ENCODE measurements around the gene RRP36. TPM values are rescaled to one million over a fixed set of nuclear protein-coding genes. Genes with fewer than 3 reads are reported as not detected.

RRP36 gene
- total RNA-seq, 4 donors from 2014 or later = 32.2 to 200 (median 40.5) TPM

GRCh38 chr6:43047998-43048397, 26.6 kb downstream of the RRP36 start:
- no peaks in the 10 kb centered on the region for H3K9me3 ChIP-seq
- H3K27ac ChIP-seq = no peak overlapping the region
- no peaks in the 10 kb centered on the region for H3K27me3 ChIP-seq
- intact Hi-C loops (cut with DNase I; ENCODE audit: low total_unique reads) (no loop called here), in situ Hi-C loops (cut with MboI; ENCODE audit: low pct_ligation_motif_present in 1 of 4, low pct_unique_long_range_greater_than_20kb in 1 of 4, low sequenced_read_pairs in 3 of 4) (no loop called here)
- WGBS, 2 donors (ENCODE audit: low coverage in 1 of 2) = 94% methylated on average over 7 of the region's 7 CpGs; no CpG with 5 or more reads in 1 of the 2 donors
- H3K4me3 ChIP-seq = no peak overlapping the region
- peaks cover 2 to 9% (median 7%) of the 10 kb centered on the region in 4 donors for H3K4me1 ChIP-seq
- peaks cover 0 to 16% (median 0%) of the 10 kb centered on the region in 4 donors for H3K36me3 ChIP-seq
- TF ChIP-seq EP300 (IDR thresholded peaks at IDR 0.05; ENCODE audit: low read depth) = no peak
- TF ChIP-seq POLR2A (IDR thresholded peaks at IDR 0.05) = no peak
- TF ChIP-seq, protein P1, sequence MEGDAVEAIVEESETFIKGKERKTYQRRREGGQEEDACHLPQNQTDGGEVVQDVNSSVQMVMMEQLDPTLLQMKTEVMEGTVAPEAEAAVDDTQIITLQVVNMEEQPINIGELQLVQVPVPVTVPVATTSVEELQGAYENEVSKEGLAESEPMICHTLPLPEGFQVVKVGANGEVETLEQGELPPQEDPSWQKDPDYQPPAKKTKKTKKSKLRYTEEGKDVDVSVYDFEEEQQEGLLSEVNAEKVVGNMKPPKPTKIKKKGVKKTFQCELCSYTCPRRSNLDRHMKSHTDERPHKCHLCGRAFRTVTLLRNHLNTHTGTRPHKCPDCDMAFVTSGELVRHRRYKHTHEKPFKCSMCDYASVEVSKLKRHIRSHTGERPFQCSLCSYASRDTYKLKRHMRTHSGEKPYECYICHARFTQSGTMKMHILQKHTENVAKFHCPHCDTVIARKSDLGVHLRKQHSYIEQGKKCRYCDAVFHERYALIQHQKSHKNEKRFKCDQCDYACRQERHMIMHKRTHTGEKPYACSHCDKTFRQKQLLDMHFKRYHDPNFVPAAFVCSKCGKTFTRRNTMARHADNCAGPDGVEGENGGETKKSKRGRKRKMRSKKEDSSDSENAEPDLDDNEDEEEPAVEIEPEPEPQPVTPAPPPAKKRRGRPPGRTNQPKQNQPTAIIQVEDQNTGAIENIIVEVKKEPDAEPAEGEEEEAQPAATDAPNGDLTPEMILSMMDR (IDR thresholded peaks at IDR 0.05) = no peak
- TF ChIP-seq POLR2AphosphoS5 (IDR thresholded peaks at IDR 0.05) = no peak
- no peak for DNase-seq

- Histone ChIP-seq H3K27ac (no peak overlapping the region), H3K36me3 (peaks cover 0 to 10% (median 2%) of the 10 kb centered on the region in 4 donors), H3K9me3 (no peaks in the 10 kb centered on the region), H3K4me3 (no peak overlapping the region), H3K4me1 (peaks cover 4 to 20% (median 10%) of the 10 kb centered on the region in 4 donors), H3K27me3 (no peaks in the 10 kb centered on the region)
- DNase-seq = no peak
- TF ChIP-seq POLR2A (IDR thresholded peaks at IDR 0.05) = no peak
- no peak for TF ChIP-seq POLR2AphosphoS5 (IDR thresholded peaks at IDR 0.05)
- TF ChIP-seq, protein P1 (IDR thresholded peaks at IDR 0.05) = no peak
- no peak for TF ChIP-seq EP300 (IDR thresholded peaks at IDR 0.05; ENCODE audit: low read depth)
- in situ Hi-C loops (cut with MboI; ENCODE audit: low pct_ligation_motif_present in 1 of 4, low pct_unique_long_range_greater_than_20kb in 1 of 4, low sequenced_read_pairs in 3 of 4) = no loop called here
- intact Hi-C loops (cut with DNase I; ENCODE audit: low total_unique reads) = no loop called here
- WGBS, 2 donors (ENCODE audit: low coverage in 1 of 2) = 93% methylated on average over 17 of the region's 17 CpGs; no CpG with 5 or more reads in 1 of the 2 donors
Observed at GRCh38 chr6:43050981-43051380, 29.6 kb downstream of the RRP36 start.

- Histone ChIP-seq H3K4me3 (no peak overlapping the region), H3K27ac (peak overlapping the region; percentile 90 to 97 (median 95)), H3K36me3 (peaks cover 0 to 10% (median 2%) of the 10 kb centered on the region in 4 donors), H3K27me3 (no peaks in the 10 kb centered on the region), H3K4me1 (peaks cover 4 to 20% (median 10%) of the 10 kb centered on the region in 4 donors), H3K9me3 (no peaks in the 10 kb centered on the region)
- TF ChIP-seq, protein P1 (IDR thresholded peaks at IDR 0.05) = no peak
- TF ChIP-seq POLR2A (IDR thresholded peaks at IDR 0.05) (no peak), POLR2AphosphoS5 (IDR thresholded peaks at IDR 0.05) (no peak), EP300 (IDR thresholded peaks at IDR 0.05; ENCODE audit: low read depth) (no peak)
- WGBS, 2 donors (ENCODE audit: low coverage in 1 of 2) = 94% methylated on average over 19 of the region's 19 CpGs; no CpG with 5 or more reads in 1 of the 2 donors
- intact Hi-C loops (cut with DNase I; ENCODE audit: low total_unique reads) = no loop called here
- in situ Hi-C loops (cut with MboI; ENCODE audit: low pct_ligation_motif_present in 1 of 4, low pct_unique_long_range_greater_than_20kb in 1 of 4, low sequenced_read_pairs in 3 of 4) = no loop called here
- DNase-seq = no peak
Observed at GRCh38 chr6:43052225-43052841, 30.9 kb downstream of the RRP36 start.

- in situ Hi-C loops (cut with MboI; ENCODE audit: low pct_ligation_motif_present in 1 of 4, low pct_unique_long_range_greater_than_20kb in 1 of 4, low sequenced_read_pairs in 3 of 4) = no loop called here
- Histone ChIP-seq H3K27me3 (no peaks in the 10 kb centered on the region), H3K9me3 (no peaks in the 10 kb centered on the region), H3K36me3 (peaks cover 0 to 4% (median 2%) of the 10 kb centered on the region in 4 donors), H3K4me3 (peak overlapping the region; percentile 62 to 98 (median 86)), H3K4me1 (peaks cover 4 to 22% (median 12%) of the 10 kb centered on the region in 4 donors), H3K27ac (peak overlapping the region; percentile 90 to 97 (median 95))
- peak; percentile 21 for DNase-seq
- 15 to 33% methylated on average over 9 to 22 of the region's 22 CpGs for WGBS, 2 donors (ENCODE audit: low coverage in 1 of 2)
- TF ChIP-seq POLR2A (IDR thresholded peaks at IDR 0.05) (no peak), EP300 (IDR thresholded peaks at IDR 0.05; ENCODE audit: low read depth) (no peak), POLR2AphosphoS5 (IDR thresholded peaks at IDR 0.05) (no peak)
- TF ChIP-seq, protein P1 (IDR thresholded peaks at IDR 0.05) = no peak
- intact Hi-C loops (cut with DNase I; ENCODE audit: low total_unique reads) = no loop called here
Observed at GRCh38 chr6:43052842-43053544, 31.6 kb downstream of the RRP36 start.

Measured in transverse colon (tissue), 4 donors.